LNCAP (cell line): ENCODE measurements around the gene AP1M2.

Experiments used
- CTCF ChIP-seq: fragments of 450-650 bp; IDR thresholded peaks from 2 replicates; pipeline ENCODE4 v1.5.1; 2017; ENCODE audit warnings: mild to moderate bottlenecking

AP1M2 gene

GRCh38 chr19:10548746-10549276, 38.3 kb downstream of the AP1M2 start:
- TF ChIP-seq CTCF: no peak

GRCh38 chr19:10546817-10547216, 40.3 kb downstream of the AP1M2 start:
- no peak for TF ChIP-seq CTCF

- TF ChIP-seq CTCF: no peak
Observed at GRCh38 chr19:10544753-10545251, 42.3 kb downstream of the AP1M2 start.

GRCh38 chr19:10544242-10544752, 42.8 kb downstream of the AP1M2 start:
- no peak for TF ChIP-seq CTCF

- no peak for TF ChIP-seq CTCF
Observed at GRCh38 chr19:10543420-10544241, 43.5 kb downstream of the AP1M2 start, which contains the start of gene ATG4D. TSS of gene ATG4D (plus strand) at chr19:10543904. CDS start at chr19:10544091, 187 bp downstream.

DNA sequence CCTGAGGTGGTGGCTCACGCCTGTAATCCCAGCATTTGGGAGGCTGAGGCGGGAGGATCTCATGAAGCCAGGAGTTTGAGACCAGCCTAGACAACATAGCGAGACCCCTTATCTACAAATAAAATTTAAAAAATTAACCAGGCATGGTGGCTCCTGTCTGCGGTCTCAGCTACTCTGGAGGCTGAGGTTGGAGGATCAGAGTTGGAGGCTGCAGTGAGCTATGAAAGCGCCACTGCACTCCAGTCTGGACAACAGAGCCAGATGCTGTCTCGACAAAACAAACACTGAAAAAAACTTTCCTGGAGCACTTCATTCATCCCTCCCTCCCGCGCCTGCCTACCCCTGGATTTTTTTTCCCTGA, 44.1 kb downstream of the AP1M2 start:
- no peak for TF ChIP-seq CTCF

DNA sequence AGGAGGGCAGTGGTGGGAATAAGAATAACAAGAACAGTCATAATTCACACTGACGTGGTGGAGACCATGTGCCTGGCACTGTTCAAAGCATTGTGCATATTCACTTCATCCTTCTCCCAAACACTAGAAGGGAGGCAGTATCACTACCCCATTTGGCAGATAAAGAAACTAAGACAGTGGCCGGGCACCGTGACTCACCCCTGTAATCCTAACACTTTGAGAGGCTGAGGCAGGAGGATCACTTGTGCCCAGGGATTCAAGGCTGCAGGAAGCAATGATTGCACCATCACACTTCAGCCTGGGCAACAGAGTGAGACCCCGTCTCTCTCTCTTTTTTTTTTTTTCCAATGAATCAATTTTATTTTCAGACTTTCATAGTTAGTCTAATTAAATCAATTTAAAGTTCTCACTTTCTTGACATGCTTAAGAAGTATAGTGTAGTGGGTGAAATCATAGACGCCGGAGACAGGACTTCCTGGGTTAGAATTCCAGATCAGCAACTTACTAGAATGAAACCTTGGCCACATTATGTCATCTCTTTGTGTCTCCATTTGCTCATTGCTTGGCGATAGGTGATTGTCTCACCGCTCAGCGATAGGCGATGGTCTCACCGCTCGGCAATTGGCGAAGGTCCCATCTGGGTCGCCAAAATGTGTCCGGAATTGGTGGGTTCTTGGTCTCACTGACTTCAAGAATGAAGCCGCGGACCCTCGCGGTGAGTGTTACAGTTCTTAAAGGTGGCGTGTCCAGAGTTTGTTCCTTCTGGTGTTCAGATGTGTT, 48.7 kb downstream of the AP1M2 start:
- TF ChIP-seq CTCF: no peak
